Kidney (tissue), 14 donors: ENCODE results near the gene DST. TPM values are rescaled to one million over a fixed set of nuclear protein-coding genes. Genes with fewer than 3 reads are reported as not detected.

Experiments
- DNase-seq, 5 donors: peaks; one replicate each; pipeline ENCODE4 v3.0.0-alpha.2; 2013 to 2020
- FAIRE-seq: peaks from 2 replicates; lab custom pipeline; 2012; peaks lifted over from hg19 to GRCh38; lab: Jason Lieb, UNC
- H3K27ac ChIP-seq, 2 donors: one replicate each; pipeline ENCODE4 v1.7.0; 2013; ENCODE audit warnings: low read depth in 2 of 2, low read length in 2 of 2, inconsistent platforms in 1 of 2
- H3K27me3 ChIP-seq: one replicate; pipeline ENCODE4 v1.7.1; 2013; ENCODE audit warnings: low read length, inconsistent platforms; ENCODE audit not compliant: control insufficient read depth, insufficient read depth
- H3K36me3 ChIP-seq, 3 donors: one replicate each; pipeline versions ENCODE4 v1.7.0 to v1.7.1; 2013; ENCODE audit warnings: low read length in 3 of 3, control low read depth in 1 of 3, inconsistent platforms in 1 of 3; ENCODE audit not compliant: insufficient read depth in 3 of 3, control insufficient read depth in 2 of 3
- H3K4me1 ChIP-seq, 3 donors: one replicate each; pipeline versions ENCODE4 v1.7.0 to v1.7.1; 2013; ENCODE audit warnings: low read length in 3 of 3, inconsistent platforms in 1 of 3, low read depth in 1 of 3; ENCODE audit not compliant: control insufficient read depth in 2 of 3, insufficient read depth in 2 of 3
- H3K4me3 ChIP-seq, 3 donors: one replicate each; pipeline versions ENCODE4 v1.7.0 to v1.8.1; 2013; ENCODE audit warnings: low read length in 3 of 3, control low read depth in 1 of 3, inconsistent platforms in 1 of 3
- H3K9ac ChIP-seq, 3 donors: one replicate each; pipeline versions ENCODE4 v1.7.0 to v1.7.1; 2013; ENCODE audit warnings: low read length in 3 of 3, control low read depth in 1 of 3, inconsistent platforms in 1 of 3
- H3K9me3 ChIP-seq, 3 donors: one replicate each; pipeline versions ENCODE4 v1.7.0 to v1.7.1; 2013; ENCODE audit warnings: low read length in 3 of 3, control low read depth in 1 of 3, inconsistent platforms in 1 of 3; ENCODE audit not compliant: control insufficient read depth in 2 of 3, insufficient read depth in 1 of 3
- CTCF ChIP-seq: IDR thresholded peaks from 3 replicates; pipeline ENCODE4 v1.5.1; 2012; ENCODE audit warnings: mild to moderate bottlenecking, moderate library complexity, borderline replicate concordance; ENCODE audit not compliant: insufficient read depth; ENCODE audit errors: extremely low read depth
- intact Hi-C: fragments of 100-400 bp; cut with DNase I; formaldehyde crosslinking; loops from one replicate; pipeline ENCODE4 v1.11.1; 2022
- polyA plus RNA-seq: library from polyadenylated mRNA; stranded (reverse); fragments of 350-450 nt; fragmentation: Illumina TruSeq; extraction: RNeasy Lipid Tissue Mini Kit (QIAGEN cat#74804); gene quantifications from one replicate; pipeline ENCODE4 v1.2.3, GENCODE V29; 2014; ENCODE audit warnings: low read depth, low replicate concordance; ENCODE audit not compliant: insufficient read depth
- total RNA-seq: library from RNA; stranded (reverse); fragmentation: NEBNext Ultra II Directional; extraction: Animal tissue kit (Norgen Biotek cat#: 25700); gene quantifications from one replicate; pipeline ENCODE4 v1.2.1, GENCODE V29; 2021
- donor health status: control.
- donor health status: control.
- donor health status: control.
- donor health status: control.
- donor health status: control.
- donor health status: DM: yes; HTN: yes; CAD: no.
- donor health status: Normal renal cell carcinoma (clear cell type).

The DST gene
- total and polyA plus RNA-seq, 2 donors from 2014 or later: 68.2 to 259 TPM

GRCh38 chr6:56520218-56520617 lies 122.5 kb downstream of the DST start:
- Histone ChIP-seq H3K4me3 (no peak overlapping the region), H3K9ac (no peak overlapping the region), H3K36me3 (peaks cover 0 to 6% (median 5%) of the 10 kb centered on the region in 3 donors), H3K27ac (no peak overlapping the region), H3K9me3 (no peaks in the 10 kb centered on the region), H3K4me1 (peaks cover 0 to 5% (median 4%) of the 10 kb centered on the region in 3 donors), H3K27me3 (no peaks in the 10 kb centered on the region)
- TF ChIP-seq CTCF: no peak
- FAIRE-seq (no peak), DNase-seq (no peak)
- intact Hi-C loops: no loop called here

- DNase-seq (no peak), FAIRE-seq (no peak)
- H3K27me3 ChIP-seq: no peaks in the 10 kb centered on the region
- peaks cover 0 to 4% (median 3%) of the 10 kb centered on the region in 3 donors for H3K4me1 ChIP-seq
- H3K4me3 ChIP-seq: no peak overlapping the region
- H3K27ac ChIP-seq: no peak overlapping the region
- H3K9ac ChIP-seq: no peak overlapping the region
- TF ChIP-seq CTCF: no peak
- H3K36me3 ChIP-seq: peaks cover 0 to 8% (median 5%) of the 10 kb centered on the region in 3 donors
- intact Hi-C loops: no loop called here
- no peaks in the 10 kb centered on the region for H3K9me3 ChIP-seq
These were observed 123.5 kb downstream of the DST start for GRCh38 chr6:56518995-56519767.

- intact Hi-C loops: no loop called here
- H3K27me3 ChIP-seq: no peaks in the 10 kb centered on the region
- H3K9me3 ChIP-seq: no peaks in the 10 kb centered on the region
- FAIRE-seq: peak; percentile 67
- peak in 1 of 5 donors; percentile 44 for DNase-seq
- H3K27ac ChIP-seq: peak overlapping the region in 1 of 2 donors; percentile 5
- TF ChIP-seq CTCF: no peak
- peaks cover 0 to 3% (median 2%) of the 10 kb centered on the region in 3 donors for H3K4me1 ChIP-seq
- H3K4me3 ChIP-seq: no peak overlapping the region
- no peak overlapping the region for H3K9ac ChIP-seq
- H3K36me3 ChIP-seq: peaks cover 3 to 11% (median 8%) of the 10 kb centered on the region in 3 donors
These were observed 125.4 kb downstream of the DST start for GRCh38 chr6:56517155-56517745.
